Fibroblast of skin of right biceps (primary cell): ENCODE data around the gene PTGFRN.
"Not testable (repeated sequence)": the region's sequence is repeated elsewhere in the genome, so short reads cannot be mapped to it uniquely, and the experiment has no call there.

Source experiments
- DNase-seq: peaks from one replicate; pipeline ENCODE4 v3.0.0-alpha.2; 2013

The PTGFRN gene

GRCh38 chr1:116947092-116947860 is 37.6 kb downstream of the PTGFRN start:
- no peak for DNase-seq

- DNase-seq = no peak
Observed at GRCh38 chr1:116948046-116948445, 38.3 kb downstream of the PTGFRN start.

GRCh38 chr1:116948642-116949041 is 38.9 kb downstream of the PTGFRN start:
- no peak for DNase-seq

GRCh38 chr1:116949213-116949985 is 39.7 kb downstream of the PTGFRN start:
- DNase-seq = no peak

GRCh38 chr1:116950517-116951199 is 40.9 kb downstream of the PTGFRN start:
- DNase-seq = no peak

- DNase-seq = peak; percentile 63
Observed at GRCh38 chr1:116951200-116951935, 41.7 kb downstream of the PTGFRN start.

- no peak for DNase-seq
Observed at GRCh38 chr1:116952738-116953275, 43.1 kb downstream of the PTGFRN start.

- DNase-seq = no peak
Observed at GRCh38 chr1:116954440-116954839, 44.7 kb downstream of the PTGFRN start.

GRCh38 chr1:116956378-116956777 is 46.7 kb downstream of the PTGFRN start:
- DNase-seq = no peak

GRCh38 chr1:116957646-116958045 is 47.9 kb downstream of the PTGFRN start:
- DNase-seq = no peak

- DNase-seq = no peak
Observed at GRCh38 chr1:116958110-116958509, 48.4 kb downstream of the PTGFRN start.

GRCh38 chr1:116958977-116959376 is 49.3 kb downstream of the PTGFRN start:
- no peak for DNase-seq

- no peak for DNase-seq
Observed at GRCh38 chr1:116961606-116962005, 51.9 kb downstream of the PTGFRN start.

- DNase-seq = no peak
Observed at GRCh38 chr1:116962987-116963639, 53.4 kb downstream of the PTGFRN start.

- peak; percentile 36 for DNase-seq
Observed at GRCh38 chr1:116966791-116967190, 57.1 kb downstream of the PTGFRN start.

GRCh38 chr1:116968724-116969123 is 59.0 kb downstream of the PTGFRN start:
- DNase-seq = no peak

- no peak for DNase-seq
Observed at GRCh38 chr1:116971258-116971860, 61.6 kb downstream of the PTGFRN start.

- DNase-seq = no peak
Observed at GRCh38 chr1:116971965-116972673, 62.4 kb downstream of the PTGFRN start.

- DNase-seq = no peak
Observed at GRCh38 chr1:116972674-116973030, 62.9 kb downstream of the PTGFRN start.

GRCh38 chr1:116980309-116980708 is 70.6 kb downstream of the PTGFRN start:
- not testable (repeated sequence) for DNase-seq

- DNase-seq = no peak
Observed at GRCh38 chr1:116981521-116982037, 71.9 kb downstream of the PTGFRN start.
